Measurements from ENCODE around the gene GRIK5.
A peak's percentile ranks its signal among the peaks of the same experiment; 100 is the strongest.

The GRIK5 gene

DNA sequence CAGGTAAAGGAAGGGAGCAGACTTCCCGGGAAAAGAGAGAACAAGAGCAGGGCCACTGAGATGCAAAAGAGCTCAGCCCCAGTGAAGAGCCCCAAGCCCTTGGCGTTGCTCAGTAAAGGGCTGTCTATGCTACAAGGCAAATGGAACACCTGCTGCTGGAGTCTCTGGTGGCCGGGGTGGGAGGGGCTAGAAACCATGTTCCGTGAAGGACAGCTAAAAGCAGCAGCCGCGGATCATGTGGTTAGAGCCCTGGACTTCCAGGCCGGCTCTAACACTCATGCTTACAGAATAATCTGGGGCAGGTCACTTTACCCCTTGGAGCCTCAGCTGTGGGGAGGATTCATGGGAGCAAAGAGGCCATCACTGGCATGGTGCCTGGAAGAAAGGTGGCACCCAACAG, 44.4 kb upstream of the GRIK5 start:
- peak overlapping the region; percentile 93 for H3K27ac ChIP-seq
- TF ChIP-seq, protein P1, sequence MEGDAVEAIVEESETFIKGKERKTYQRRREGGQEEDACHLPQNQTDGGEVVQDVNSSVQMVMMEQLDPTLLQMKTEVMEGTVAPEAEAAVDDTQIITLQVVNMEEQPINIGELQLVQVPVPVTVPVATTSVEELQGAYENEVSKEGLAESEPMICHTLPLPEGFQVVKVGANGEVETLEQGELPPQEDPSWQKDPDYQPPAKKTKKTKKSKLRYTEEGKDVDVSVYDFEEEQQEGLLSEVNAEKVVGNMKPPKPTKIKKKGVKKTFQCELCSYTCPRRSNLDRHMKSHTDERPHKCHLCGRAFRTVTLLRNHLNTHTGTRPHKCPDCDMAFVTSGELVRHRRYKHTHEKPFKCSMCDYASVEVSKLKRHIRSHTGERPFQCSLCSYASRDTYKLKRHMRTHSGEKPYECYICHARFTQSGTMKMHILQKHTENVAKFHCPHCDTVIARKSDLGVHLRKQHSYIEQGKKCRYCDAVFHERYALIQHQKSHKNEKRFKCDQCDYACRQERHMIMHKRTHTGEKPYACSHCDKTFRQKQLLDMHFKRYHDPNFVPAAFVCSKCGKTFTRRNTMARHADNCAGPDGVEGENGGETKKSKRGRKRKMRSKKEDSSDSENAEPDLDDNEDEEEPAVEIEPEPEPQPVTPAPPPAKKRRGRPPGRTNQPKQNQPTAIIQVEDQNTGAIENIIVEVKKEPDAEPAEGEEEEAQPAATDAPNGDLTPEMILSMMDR (conservative IDR thresholded peaks at IDR 0.05; ENCODE audit: low read depth), result no peak
- no peak for DNase-seq (ENCODE audit: low spot score)
- POLR2A ChIA-PET (ENCODE audit: low non-redundant PET), result interaction anchor here (0.6 kb wide), 1 partner anchor 62 kb away, joined by 3 read pairs; no protein-coding TSS in a partner anchor
- CTCF ChIA-PET, result interaction anchor here (1.1 kb wide), 3 partner anchors 10 to 62 kb away, joined by 3 to 5 read pairs (median 5); partner anchors contain the start of gene POU2F2

- DNase-seq (ENCODE audit: low spot score), result peak; percentile 93
- POLR2A ChIA-PET (ENCODE audit: low non-redundant PET), result interaction anchor here (0.5 to 0.7 kb wide), 2 partner anchors 170 to 1289 kb away, joined by 3 read pairs; no protein-coding TSS in a partner anchor
- H3K27ac ChIP-seq, result peak overlapping the region; percentile 93
- CTCF ChIA-PET, result interaction anchor here (0.6 to 1.1 kb wide), 6 partner anchors 8 to 415 kb away, joined by 3 to 6 read pairs (median 4); partner anchors contain the start of gene POU2F2
- TF ChIP-seq, protein P1 (conservative IDR thresholded peaks at IDR 0.05; ENCODE audit: low read depth), result no peak; the same call in 1 of the 2 replicates
Observed at GRCh38 chr19:42113641-42114348, 43.8 kb upstream of the GRIK5 start.

GRCh38 chr19:42111811-42112210, 41.8 kb upstream of the GRIK5 start:
- TF ChIP-seq, protein P1 (conservative IDR thresholded peaks at IDR 0.05; ENCODE audit: low read depth), result no peak
- peak overlapping the region; percentile 93 for H3K27ac ChIP-seq
- peak; percentile 41 for DNase-seq (ENCODE audit: low spot score)
- POLR2A ChIA-PET (ENCODE audit: low non-redundant PET), result no interaction called here
- CTCF ChIA-PET, result interaction anchor here (0.6 to 0.8 kb wide), 2 partner anchors 16 to 65 kb away, joined by 5 read pairs; no protein-coding TSS in a partner anchor

DNA sequence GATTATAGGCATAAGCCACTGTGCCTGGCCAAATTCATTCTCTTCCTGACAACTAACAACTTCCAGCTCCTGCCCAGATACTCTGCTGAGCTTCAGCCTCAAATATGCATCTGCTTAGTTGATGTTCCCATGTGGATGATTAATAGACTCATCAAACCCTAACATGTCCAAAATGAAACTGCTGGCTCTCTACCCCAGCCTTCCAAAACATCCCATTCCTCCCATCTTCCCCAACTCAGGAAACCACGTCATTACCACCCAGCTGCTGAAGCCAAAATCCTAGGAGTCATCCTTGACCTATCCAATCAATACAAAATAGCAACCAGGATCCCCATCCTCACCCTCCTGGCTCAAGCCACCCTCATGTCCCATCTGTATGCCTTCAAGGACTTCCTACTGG, 41.4 kb upstream of the GRIK5 start:
- ChIA-PET CTCF (interaction anchor here (0.6 to 0.8 kb wide), 4 partner anchors 66 to 308 kb away, joined by 3 to 5 read pairs (median 3); no protein-coding TSS in a partner anchor), POLR2A (ENCODE audit: low non-redundant PET) (interaction anchor here (0.6 to 0.8 kb wide), 2 partner anchors 115 to 132 kb away, joined by 3 read pairs; partner anchors contain the start of gene GSK3A)
- TF ChIP-seq, protein P1 (conservative IDR thresholded peaks at IDR 0.05; ENCODE audit: low read depth), result no peak
- H3K27ac ChIP-seq, result peak overlapping the region; percentile 93
- DNase-seq (ENCODE audit: low spot score), result peak; percentile 39

DNA sequence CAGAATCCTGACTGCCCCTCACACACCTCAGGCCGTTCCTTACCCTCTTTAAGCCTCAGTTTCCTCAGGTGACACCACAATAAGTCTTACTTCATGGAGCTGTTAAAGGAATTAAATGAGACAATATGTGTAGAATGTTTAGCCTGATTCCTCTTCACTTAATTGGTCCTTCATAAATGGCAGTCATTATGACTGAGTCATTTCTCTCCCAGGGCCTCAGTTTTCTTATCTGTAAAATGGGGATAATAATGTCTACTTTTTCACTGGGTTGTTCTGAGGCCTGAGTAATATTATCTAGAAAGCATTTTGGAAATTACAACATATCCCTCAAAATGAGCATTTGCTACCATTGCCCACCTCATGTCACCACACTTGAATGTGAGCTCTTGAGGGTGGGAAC, 40.7 kb upstream of the GRIK5 start:
- ChIA-PET POLR2A (ENCODE audit: low non-redundant PET) (interaction anchor here (0.6 to 0.8 kb wide), 2 partner anchors 116 to 132 kb away, joined by 3 read pairs; partner anchors contain the start of gene GSK3A), CTCF (interaction anchor here (0.6 to 0.9 kb wide), 3 partner anchors 136 to 309 kb away, joined by 3 read pairs; no protein-coding TSS in a partner anchor)
- H3K27ac ChIP-seq, result peak overlapping the region; percentile 93
- no peak for DNase-seq (ENCODE audit: low spot score)
- TF ChIP-seq, protein P1 (conservative IDR thresholded peaks at IDR 0.05; ENCODE audit: low read depth), result no peak

- no peak for DNase-seq (ENCODE audit: low spot score)
- CTCF ChIA-PET, result interaction anchor here (0.7 to 2.6 kb wide), 3 partner anchors 14 to 137 kb away, joined by 3 to 14 read pairs (median 5); no protein-coding TSS in a partner anchor
- H3K27ac ChIP-seq, result peak overlapping the region; percentile 93
- POLR2A ChIA-PET (ENCODE audit: low non-redundant PET), result no interaction called here
- TF ChIP-seq, protein P1 (conservative IDR thresholded peaks at IDR 0.05; ENCODE audit: low read depth), result no peak
Observed at GRCh38 chr19:42109896-42110295, 39.9 kb upstream of the GRIK5 start.
